Measurements from ENCODE around the gene SPOCD1.
"Not testable (repeated sequence)": the region's sequence is repeated elsewhere in the genome, so short reads cannot be mapped to it uniquely, and the experiment has no call there.

The SPOCD1 gene

DNA sequence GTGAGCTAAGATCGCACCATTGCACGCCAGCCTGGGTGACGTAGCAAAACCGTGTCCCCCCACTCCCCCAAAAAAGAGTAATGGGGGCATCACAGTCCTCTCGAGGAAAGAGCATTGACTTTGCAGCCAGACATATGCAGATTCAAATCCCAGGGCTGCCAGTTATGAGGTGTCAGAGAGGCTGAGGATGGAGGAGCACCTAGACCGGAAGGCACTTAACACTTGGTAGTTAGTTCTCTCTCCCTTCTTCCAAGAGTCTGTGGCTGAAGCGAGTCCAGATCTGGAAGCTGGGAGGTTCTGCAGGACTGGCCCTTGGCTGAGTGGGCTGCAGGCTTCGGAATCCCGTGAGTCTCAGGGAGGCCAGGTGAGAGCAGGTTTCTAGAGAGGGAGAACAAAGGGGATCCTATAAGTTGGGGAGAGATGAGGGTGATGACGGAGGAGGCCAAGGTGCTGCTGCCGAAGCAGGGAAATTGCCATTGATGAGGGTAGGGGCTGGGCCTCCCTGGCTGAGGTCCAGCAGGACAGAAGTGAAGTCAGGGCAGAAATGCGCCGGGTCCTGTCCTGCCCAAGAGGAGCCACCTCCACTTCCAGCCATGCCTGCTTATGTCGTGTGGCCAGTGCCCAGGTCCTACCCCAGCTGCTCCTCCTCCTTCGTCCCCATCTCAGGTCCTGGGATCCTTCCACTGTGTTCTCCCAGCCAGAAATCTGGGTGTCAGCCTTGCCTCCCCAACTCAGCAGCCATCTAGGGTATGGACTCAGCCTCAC, 13.3 kb upstream of the SPOCD1 start:
- DNase-seq (ENCODE audit: low spot score): no peak

DNA sequence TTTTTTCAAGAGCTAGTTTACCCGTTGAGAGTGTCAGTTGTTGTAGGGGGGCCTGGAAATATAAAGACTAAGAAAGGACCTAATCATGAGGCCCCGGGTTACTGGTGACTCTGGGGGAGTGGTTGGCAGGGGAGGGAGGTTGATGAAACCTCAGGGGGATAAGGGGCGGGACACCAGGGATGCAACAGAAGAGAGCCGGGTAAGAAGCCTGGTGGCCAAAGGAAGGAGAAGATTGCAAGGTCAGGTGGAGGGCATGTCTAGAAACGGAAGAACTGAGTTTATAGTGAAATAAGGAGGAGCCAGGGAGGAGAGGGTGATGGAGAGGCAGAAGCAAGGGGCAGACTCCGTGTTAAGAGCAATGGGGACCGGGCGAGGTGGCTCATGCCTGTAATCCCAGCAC, 12.5 kb upstream of the SPOCD1 start:
- peak; percentile 27 for DNase-seq (ENCODE audit: low spot score)

DNA sequence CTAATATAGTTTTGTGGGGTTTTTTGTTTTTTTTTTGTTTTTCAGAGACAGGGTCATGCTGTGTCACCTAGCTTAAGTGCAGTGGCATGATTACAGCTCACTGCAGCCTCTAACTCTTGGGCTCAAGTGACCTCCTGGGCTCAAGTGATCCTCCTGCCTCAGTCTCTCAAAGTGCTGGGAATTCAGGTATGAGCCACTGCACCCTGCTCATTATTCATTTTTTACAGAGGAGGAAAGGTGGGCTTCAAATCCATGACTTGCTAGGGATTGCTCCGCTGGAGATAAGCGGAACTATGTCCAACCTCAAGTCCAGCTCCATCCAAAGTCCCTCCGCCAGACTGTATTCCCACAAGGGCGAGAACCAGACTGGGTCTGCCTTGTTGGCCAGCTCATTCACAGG, 8.0 kb upstream of the SPOCD1 start:
- no peak for DNase-seq (ENCODE audit: low spot score)

DNA sequence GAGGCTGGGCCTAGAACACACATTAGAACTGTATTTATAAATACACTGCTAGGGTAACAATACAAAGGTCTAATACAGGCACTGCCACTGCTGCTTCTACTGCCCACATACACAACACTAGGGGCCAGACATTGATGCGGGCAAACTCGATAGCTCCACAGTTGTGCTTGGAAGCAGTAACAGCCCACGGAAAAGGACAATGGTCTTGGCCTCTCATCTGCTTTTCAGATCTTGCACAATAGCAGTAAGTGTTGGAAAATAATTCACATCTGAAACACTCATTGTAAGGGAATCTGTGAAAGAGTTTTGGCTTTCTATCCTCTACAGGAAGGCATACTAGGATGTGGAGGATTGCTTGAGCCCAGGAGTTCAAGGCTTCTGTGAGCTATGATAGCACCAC, 6.9 kb upstream of the SPOCD1 start:
- DNase-seq (ENCODE audit: low spot score): no peak

DNA sequence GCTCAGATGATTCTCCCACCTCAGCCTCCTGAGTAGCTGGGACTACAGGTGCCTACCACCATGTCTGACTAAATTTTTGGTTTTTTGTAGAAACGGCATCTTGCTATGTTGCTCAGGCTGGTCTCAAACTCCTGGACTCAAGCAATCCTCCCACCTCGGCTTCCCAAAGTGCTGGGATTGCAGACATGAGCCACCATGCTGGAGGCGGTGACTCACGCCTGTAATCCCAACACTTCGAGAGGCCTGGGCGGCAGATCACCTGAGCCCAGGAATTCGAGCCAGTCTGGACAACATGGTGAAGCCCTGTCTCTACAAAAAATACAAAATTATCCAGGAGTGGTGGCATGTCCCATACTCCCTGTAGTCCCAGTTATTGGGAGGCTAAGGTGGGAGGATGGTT, 4.4 kb upstream of the SPOCD1 start:
- not testable (repeated sequence) for DNase-seq (ENCODE audit: low spot score)

DNA sequence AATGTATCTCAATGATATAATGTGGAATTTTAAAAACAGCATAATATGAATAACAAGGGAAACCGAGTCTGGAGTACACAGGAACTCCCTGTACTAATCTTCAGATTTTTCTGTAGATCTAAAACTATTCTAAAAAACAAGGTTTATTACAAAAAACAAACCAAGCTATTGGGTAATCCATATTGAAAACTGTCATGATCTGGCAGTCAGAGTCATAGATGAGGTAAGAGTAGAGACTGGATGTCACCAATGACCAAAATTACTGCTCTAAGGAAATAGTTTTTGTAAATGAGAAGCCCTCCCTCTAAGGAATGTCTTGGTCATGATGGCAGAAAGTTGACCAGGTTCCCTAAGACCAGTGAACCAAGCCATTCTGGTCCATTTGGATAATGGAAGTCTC, 2.4 kb upstream of the SPOCD1 start:
- no peak for DNase-seq (ENCODE audit: low spot score)

DNA sequence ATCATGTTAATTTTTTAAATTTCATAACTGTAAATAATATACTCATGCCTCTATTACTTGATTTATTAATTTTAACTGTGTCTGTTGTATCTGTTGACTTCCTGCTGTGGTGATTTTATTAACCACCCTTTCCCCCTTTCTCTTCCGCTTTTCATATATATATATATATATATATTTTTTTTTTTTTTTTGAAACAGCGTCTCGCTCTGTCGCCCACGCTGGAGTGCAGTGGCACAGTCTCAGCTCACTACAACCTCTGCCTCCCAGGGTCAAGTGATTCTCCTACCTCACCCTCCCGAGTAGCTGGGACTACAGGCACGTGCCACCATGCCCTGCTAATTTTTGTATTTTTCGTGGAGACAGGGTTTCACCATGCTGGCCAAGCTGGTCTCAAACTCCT, 1.1 kb upstream of the SPOCD1 start:
- peak; percentile 69 for DNase-seq (ENCODE audit: low spot score)

DNA sequence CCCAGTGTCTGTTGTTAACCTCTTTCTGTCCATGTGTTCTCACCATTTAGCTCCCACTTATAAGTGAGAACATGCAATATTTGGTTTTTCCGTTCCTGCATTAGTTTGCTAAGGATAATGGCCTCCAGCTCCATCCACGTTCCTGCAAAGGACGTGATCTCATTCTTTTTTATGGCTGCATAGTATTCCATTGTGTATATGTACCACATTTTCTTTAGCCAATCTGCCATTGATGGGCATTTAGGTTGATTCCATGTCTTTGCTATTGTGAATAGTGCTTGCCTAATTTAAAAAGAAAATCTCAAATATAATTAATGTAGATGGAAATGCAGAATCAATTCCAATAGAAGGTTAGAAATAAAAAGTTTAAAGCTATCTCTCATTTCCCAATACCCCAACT, 679 bp upstream of the SPOCD1 start:
- DNase-seq (ENCODE audit: low spot score): not testable (repeated sequence)

DNA sequence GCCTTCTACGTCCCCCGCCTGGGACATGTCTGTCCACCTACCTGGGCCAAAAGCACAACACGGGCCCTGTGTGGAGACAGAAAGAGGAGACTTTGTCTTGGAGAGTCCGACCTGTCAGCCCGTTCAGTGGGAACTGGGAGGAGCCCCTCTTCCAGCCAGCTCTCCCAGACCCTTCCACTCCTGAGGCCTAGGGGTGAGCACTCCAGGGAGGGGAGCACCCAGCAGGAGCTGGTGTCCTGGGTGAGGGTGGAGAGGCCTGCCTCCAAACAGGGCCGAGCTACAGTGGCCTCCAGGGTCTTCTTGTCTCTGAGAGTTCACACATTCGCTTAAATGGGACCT, 546 bp downstream of the SPOCD1 start:
- DNase-seq (ENCODE audit: low spot score): no peak

DNA sequence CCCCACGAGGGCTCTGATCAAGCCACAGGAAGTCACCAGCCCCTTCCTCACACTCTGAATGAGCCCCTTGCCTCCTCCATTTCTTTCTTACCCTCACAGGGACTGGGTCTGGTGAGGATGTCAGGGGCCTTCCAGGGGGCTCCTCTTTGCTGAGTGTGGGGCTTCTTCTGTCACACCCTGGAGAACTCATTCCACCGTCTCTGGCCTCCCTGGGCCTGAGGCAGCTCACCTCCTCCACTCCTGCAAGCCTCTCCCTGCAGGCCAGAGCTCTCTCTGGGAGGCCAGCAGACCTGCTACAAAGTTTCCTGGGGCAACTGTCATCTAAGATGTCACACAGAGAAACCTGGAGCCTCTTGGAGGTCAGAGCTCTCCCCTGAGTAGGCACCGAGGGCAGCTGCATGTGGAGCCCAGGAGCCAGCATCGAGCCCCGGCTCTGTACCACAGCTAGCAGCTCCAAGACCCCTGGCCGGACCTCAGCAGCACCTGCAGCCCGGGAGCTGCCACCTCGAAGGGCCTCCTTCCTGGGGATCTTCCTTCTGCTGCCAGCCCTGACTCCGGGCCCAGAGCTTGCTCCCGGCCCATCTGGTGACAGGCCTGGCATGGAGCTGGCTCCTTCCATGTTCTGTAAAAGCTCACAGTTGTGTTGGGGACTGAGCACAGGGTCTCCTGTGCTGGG, 1.1 kb downstream of the SPOCD1 start:
- DNase-seq (ENCODE audit: low spot score): no peak

DNA sequence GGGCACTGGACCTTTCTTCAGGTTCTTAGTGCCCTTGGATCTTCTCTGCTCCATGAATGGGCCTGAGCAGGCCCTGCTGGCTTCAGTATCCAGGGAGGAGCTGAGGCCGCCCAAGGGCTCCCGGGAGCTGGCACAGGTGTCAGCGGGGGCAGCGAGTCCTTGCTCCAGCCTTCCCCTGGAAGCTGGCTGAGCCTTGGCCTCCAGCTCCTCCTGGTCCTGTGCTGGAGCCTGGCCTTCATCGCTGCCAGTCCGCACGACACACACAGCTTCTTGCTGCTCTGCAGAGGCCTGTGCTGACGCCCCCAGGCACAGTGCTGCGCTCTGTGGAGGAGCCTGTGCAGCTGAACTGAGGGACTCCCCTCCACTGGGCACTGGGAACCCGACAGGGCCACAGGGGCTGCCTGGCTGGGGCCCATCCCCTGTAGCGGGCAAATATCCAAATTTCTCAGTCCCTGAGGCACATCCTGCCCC, 1.7 kb downstream of the SPOCD1 start:
- no peak for DNase-seq (ENCODE audit: low spot score)

DNA sequence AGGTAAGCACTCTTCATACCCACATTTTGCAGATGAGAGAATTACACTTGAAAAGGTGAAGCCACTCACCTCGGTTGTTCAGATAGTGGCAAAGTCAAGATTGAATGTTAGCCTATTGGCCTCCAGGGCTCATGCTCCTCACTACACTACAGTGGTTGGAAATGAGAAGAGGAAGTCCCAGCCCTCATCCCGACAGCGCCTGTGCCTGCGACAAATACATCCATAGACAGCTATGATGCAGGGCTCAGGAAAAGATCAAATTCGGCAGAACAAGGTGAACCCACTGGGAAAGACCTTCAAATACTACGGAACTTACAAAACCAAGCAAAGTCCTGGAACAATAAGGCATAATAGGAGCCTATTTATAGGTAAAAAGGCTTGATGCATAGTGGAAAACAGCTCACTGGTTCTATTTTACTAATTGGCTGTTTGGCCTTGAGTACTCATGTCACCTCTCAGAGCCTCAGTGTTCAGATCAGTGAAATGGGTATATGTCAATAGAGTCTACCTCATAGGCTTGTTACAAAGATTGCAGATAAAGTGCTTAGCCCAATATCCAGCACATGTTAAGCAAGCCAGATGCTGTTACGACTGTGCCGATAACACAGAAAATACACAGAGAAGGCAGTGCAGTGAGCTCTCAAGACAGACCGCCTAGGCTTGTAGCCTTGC, 3.5 kb downstream of the SPOCD1 start:
- DNase-seq (ENCODE audit: low spot score): no peak

DNA sequence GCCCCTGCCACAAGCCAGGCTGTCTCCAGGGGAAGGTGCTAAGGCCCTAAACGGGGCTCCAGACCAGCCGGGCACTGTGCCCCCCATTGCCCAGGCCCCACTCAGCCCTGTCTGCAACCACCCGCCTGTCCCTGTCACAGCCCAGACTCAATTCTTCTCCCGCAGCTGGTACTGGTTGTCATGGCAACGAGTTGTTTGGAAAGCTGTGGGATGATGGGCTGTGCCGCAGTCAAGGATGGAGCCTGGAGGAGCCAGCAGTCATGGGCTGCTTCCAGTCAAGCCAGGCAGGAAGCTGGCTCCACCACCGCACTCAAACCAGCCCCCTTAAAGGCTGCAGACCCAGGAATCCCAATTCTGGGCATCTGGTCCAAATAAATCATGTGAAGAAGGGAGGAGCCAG, 4.2 kb downstream of the SPOCD1 start:
- no peak for DNase-seq (ENCODE audit: low spot score)

DNA sequence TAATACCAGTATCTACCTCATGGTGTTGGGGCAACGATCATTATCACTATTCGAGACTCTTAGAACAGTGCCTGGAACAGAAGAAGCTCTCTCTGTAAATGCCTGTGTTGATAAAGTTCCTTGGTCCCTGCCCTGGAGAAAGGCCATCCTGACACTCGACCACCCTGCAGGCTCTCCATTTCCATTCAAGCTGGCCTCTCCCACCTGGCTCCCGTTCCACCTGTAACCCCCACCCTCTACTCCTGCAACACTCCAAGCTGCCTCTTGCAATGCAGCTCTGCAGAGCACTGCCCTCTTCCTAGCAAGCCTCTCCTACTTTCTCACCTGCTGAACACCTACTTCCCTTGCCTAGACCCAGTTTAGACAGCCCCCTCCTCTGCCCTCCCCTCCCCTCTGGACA, 6.1 kb downstream of the SPOCD1 start:
- no peak for DNase-seq (ENCODE audit: low spot score)

DNA sequence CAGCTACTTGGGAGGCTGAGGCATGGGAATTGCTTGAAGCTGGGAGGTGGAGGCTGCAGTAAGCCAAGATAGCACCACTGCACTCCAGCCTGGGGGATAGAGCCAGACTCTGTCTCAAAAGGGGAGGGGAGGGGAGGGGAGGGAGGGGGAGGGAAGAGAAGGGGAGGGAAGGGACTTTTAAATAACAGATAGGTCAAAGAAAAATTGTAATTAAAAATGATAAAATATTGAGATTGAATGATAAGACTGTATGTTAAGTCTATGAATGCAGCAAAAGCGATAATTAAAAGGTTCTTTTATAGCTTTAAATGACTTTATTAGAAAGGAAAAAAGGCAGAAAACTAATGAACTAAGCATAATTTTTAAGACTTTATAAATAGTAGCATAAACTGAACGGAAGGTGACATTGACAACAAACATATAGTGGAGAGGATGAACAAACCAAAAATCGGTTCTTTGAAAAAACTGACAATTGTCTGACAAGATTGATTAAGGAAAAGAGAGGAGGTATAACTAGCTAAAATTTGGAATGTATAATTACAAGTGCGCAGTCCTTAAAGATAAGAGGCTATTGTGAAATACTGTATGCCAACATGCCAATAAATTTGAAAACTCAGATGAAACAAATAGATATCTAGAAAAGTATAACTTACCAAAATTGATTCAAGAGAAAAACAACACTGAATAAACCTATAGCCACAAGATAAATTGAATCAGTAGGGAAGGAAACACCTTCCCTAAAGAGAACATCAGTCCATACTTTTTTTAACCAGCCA, 8.4 kb downstream of the SPOCD1 start:
- DNase-seq (ENCODE audit: low spot score): no peak

DNA sequence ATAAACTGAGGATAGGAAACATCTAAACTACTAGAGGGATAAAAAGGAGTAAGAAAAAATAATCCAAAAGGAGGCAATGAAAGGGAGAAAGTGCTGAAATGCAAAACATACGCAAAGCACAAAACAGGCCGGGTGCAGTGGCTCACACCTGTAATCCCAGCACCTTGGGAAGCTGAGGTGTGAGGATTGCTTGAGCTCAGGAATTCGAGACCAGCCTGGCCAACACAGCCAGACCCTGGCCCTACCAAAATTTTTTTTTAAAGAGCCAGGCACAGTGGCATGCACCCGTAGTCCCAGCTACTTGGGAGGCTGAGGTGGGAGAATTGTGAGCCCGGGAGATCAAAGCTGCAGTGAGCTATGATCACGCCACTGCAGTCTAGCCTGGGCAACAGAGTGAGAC, 10.5 kb downstream of the SPOCD1 start:
- no peak for DNase-seq (ENCODE audit: low spot score)

DNA sequence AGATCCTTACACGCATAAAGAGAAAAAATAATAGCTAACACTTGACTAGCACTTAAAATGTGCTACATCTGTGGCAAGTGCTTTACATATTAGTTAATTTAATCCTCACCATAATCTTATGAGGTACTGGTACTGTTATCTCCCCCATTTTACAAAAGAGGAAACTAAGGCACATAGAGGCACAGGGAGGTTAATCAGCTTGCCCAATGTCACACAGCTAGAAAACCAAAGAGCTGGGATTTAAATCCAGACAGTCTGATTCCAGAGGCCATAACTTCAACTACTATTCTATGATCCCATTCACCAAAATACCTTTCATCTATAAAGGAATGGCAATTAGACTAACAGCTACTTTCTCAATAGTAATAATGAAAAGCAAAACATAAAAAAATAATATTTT, 11.7 kb downstream of the SPOCD1 start:
- no peak for DNase-seq (ENCODE audit: low spot score)

DNA sequence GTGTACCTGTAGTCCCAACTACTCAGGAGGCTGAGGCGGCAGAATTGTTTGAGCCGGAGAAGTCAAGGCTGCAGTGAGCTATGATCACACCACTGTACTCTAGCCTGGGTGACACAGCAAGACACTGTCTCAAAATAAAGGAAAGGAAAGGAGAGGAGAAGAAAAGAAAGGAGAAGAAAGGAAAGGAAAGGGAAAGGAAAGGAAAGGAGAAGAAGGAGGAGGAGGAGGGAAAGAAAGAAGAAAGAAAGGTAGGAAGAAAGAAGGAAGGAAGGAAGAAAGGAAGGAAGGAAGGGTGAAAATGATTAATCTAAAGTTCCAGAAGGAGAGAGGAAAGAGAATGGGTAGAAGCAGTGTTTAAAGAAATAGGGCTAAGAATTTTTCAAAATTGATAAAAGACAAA, 12.2 kb downstream of the SPOCD1 start:
- no peak for DNase-seq (ENCODE audit: low spot score)

DNA sequence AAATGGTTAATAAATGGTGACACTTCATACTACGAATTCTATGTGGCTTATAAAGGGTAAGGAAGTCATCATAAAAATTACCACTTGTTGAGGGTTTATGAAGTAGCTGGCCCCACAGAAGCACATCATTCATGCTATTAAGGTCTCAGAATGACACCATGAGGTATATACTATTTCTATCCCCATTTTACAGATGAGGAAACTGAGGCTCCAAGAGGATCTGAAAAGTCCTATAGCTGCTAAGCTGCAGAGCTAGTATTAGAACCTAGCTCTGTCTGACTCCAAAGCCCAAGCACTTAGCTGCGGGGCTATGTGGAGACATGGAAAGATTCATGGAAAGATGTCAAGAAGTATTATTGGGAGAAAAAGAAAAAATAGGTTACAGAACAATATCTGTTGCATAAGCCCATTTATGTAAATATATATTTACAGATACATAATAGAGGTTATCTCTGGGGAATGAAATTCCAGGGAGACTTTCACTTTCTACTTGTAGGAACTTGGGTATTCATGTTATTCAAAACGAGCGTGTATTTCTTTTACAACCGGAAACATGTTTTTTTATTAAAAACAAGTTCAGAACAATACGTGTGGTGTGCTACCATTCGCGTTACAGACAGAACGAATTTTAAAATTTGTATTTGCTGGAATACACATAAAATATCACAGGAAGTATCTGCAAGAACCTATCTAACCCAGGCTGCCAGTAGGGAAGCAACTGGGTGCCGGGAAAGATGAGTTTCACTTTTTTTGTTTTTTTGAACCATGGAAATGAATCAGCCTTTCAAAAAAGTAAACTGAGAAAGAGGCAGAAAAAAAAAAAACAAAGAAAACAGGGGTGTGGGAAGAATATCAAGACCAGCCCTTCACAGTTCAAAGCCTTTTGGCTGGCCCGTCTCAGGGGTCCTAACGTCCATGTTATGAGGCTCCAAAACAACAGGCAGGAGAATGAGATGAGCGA, 13.4 kb downstream of the SPOCD1 start:
- no peak for DNase-seq (ENCODE audit: low spot score)

DNA sequence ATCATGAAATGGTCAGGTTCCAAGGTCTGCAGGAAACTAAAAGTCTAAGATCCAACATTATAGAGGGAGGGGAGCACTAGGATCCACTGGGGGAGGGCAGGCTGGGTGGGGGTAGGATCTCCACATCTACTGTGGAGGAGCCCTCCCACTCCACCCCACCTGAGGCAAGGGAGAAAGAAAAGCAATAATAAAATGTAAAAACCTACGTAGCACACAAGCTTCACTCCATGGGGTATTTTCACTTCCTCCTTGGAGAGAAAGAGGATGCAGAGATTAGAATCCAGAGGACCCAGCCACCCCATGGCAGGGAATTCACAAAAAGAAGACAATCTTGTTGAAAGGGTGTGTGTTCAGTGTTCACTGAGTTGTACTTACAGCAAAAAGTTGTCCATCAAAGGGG, 14.4 kb downstream of the SPOCD1 start:
- no peak for DNase-seq (ENCODE audit: low spot score)

DNA sequence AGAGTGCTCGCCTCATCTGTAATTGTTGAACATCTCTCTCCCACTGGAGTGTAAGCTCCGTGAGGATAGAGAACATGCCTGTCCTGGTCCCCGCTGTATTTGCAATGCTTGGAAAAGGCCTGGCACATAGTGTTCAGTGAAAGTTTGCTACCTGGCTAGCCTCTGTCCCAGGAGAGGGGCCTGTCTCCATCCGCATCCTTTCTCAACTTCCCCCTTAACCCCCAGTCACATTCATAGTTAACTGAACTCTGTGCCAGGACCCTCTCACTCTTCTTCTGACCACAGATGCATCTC, 15.2 kb downstream of the SPOCD1 start:
- DNase-seq (ENCODE audit: low spot score): no peak

Data from NAMALWA (cell line).